NCI-H345 treated with DMSO at 0.1 percent for 48 hours (cell line): ENCODE results near the gene IL6.

Experiments
- DNase-seq: peaks from one replicate; lab custom pipeline; 2025; ENCODE audit not compliant: unreplicated experiment; lab: John Stamatoyannopoulos, UW

Gene IL6

GRCh38 chr7:22726345-22726906 lies 574 bp upstream of the IL6 start:
- DNase-seq, result no peak

GRCh38 chr7:22727714-22728035 lies 675 bp downstream of the IL6 start:
- no peak for DNase-seq

- DNase-seq, result no peak
These were observed 1.5 kb downstream of the IL6 start for GRCh38 chr7:22728401-22729029.

- no peak for DNase-seq
These were observed 2.3 kb downstream of the IL6 start for GRCh38 chr7:22729180-22729825.

GRCh38 chr7:22730066-22730710 lies 3.2 kb downstream of the IL6 start:
- DNase-seq, result no peak

GRCh38 chr7:22730921-22731654 lies 4.1 kb downstream of the IL6 start:
- DNase-seq, result no peak

GRCh38 chr7:22731766-22732165 lies 4.8 kb downstream of the IL6 start:
- no peak for DNase-seq

- no peak for DNase-seq
These were observed 5.6 kb downstream of the IL6 start for GRCh38 chr7:22732556-22733126.

GRCh38 chr7:22733761-22734160 lies 6.8 kb downstream of the IL6 start:
- DNase-seq, result no peak

GRCh38 chr7:22743014-22743413 lies 16.0 kb downstream of the IL6 start:
- DNase-seq, result no peak

- no peak for DNase-seq
These were observed 24.3 kb downstream of the IL6 start for GRCh38 chr7:22751341-22751740.

GRCh38 chr7:22757338-22757994 lies 30.5 kb downstream of the IL6 start:
- DNase-seq, result no peak

GRCh38 chr7:22758576-22758975 lies 31.6 kb downstream of the IL6 start:
- DNase-seq, result no peak

GRCh38 chr7:22759721-22760120 lies 32.7 kb downstream of the IL6 start:
- no peak for DNase-seq

- DNase-seq, result no peak
These were observed 35.9 kb downstream of the IL6 start for GRCh38 chr7:22762866-22763265.

GRCh38 chr7:22765609-22766008 lies 38.6 kb downstream of the IL6 start:
- DNase-seq, result no peak

- DNase-seq, result no peak
These were observed 44.3 kb downstream of the IL6 start for GRCh38 chr7:22771194-22771871.

GRCh38 chr7:22771872-22772228 lies 44.9 kb downstream of the IL6 start:
- no peak for DNase-seq

- no peak for DNase-seq
These were observed 45.9 kb downstream of the IL6 start for GRCh38 chr7:22772885-22773284.

GRCh38 chr7:22776964-22777363 lies 50.0 kb downstream of the IL6 start:
- no peak for DNase-seq
